Ramos (cell line): ENCODE data around the gene MRPS14.

Experiments used
- in situ Hi-C: fragments of 300-500 bp; cut with MboI; formaldehyde crosslinking; loops from one replicate; pipeline ENCODE4 v1.14.3; 2022; ENCODE audit warnings: low sequenced_read_pairs; ENCODE audit not compliant: unreplicated experiment

Gene MRPS14

DNA sequence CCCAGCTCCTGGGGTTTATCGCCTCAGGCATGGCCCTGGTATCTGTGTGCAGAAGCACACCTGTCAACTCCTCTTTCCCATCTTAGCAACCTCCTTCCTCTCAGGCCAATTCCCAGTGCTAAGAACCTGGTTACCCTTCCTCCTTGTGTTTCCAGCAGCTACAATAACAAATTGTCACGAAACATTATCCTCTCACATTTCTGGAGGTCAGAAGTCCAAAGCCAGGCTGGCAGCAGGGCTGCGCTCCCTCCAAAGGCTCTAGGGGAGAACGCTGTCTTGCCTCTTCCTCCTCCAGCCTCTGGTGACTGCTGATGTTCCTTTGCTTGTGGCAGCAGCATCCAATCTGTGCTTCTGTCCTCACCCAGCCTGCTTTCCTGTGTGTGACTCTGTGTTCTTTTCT is 10.7 kb upstream of the MRPS14 start:
- in situ Hi-C loops = loop anchor here (10.0 kb wide), 1 partner anchor 111 kb away; no protein-coding TSS in a partner anchor

DNA sequence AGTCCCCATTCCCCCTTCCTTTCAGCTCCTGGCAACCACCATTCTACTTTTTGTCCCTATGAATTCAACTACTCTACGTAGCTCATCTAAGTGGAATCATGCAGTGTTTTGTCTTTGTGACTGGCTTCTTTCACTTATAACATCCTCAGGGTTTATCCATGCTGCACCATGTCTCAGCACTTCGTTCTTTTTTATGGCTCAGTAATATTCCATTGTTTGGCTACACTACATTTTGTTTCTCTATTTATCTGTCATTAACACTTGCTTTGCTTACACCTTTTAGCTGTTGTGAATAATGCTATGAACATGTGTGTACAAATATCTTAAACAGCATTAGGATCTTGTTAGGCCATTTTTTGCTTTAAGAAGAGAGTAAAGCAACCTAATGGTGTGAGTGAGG is 1.5 kb upstream of the MRPS14 start:
- in situ Hi-C loops = loop anchor here (25.0 kb wide), 2 partner anchors 1162 to 1612 kb away; partner anchors contain the start of genes GAS5 and ZBTB37

- in situ Hi-C loops = loop anchor here (25.0 kb wide), 2 partner anchors 1162 to 1612 kb away; partner anchors contain the start of genes GAS5 and ZBTB37
These were observed 657 bp upstream of the MRPS14 start for GRCh38 chr1:175023922-175024242.

GRCh38 chr1:175019524-175019923 is 3.7 kb downstream of the MRPS14 start:
- in situ Hi-C loops = loop anchor here (25.0 kb wide), 2 partner anchors 1157 to 1607 kb away; partner anchors contain the start of genes GAS5 and ZBTB37

DNA sequence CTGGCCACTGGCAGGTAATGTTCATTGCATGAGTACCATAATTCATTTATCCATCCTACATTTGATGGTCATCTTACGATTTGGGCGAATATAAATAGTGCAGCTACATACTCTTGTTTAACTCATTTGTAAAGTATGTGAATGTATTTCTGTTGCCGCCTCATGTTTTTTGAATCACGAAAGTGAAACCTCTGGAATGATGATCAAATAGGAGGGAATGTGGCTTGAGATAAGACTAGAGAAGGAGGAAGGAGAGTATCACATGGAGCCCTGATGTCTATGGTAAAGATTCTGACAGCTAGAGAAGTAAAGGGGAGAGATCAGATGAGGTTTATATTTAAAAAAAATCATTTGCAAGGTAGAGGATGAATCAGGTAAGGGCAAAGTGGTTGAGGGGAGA is 8.0 kb downstream of the MRPS14 start:
- in situ Hi-C loops = loop anchor here (25.0 kb wide), 2 partner anchors 1153 to 1603 kb away; partner anchors contain the start of genes GAS5 and ZBTB37

GRCh38 chr1:175013445-175013844 is 9.8 kb downstream of the MRPS14 start:
- in situ Hi-C loops = loop anchor here (25.0 kb wide), 2 partner anchors 1151 to 1601 kb away; partner anchors contain the start of genes GAS5 and ZBTB37

- in situ Hi-C loops = loop anchor here (10.0 to 25.0 kb wide), 3 partner anchors 735 to 1597 kb away; partner anchors contain the start of genes GAS5 and ZBTB37
These were observed 13.7 kb downstream of the MRPS14 start for GRCh38 chr1:175009532-175009931.

DNA sequence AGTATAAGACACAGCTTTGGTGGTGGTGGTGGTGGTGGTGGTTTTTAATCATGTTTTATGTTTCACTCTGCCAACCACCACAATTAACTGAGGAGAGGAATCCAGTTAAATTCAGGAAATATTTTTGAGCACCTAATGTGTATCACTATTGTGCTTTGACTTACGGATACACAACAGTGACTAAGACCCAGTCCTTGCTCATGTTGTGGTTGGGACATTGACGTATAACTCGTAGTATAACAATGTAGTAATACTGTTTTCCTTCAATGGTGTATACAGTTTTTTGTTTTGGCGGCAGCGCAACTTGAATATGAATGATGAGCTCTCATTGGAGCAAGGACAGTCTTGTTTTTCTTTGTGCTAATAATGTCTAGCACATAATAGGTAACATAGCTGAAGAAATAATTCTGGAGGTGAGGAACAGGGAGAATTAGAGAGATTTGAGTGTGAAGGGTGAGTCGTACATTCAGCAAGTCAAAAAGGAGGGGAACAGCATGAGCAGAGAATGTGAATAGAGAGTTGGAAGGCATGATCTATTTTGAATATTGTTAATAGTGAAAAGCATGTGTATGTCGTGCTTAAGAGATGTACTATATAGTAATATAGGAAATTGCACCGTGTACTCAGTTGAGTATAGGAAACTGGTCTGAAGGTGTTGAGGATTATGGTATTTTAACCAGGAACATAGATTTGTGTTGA is 18.0 kb downstream of the MRPS14 start:
- in situ Hi-C loops = loop anchor here (10.0 to 25.0 kb wide), 3 partner anchors 730 to 1593 kb away; partner anchors contain the start of genes GAS5 and ZBTB37

- in situ Hi-C loops = loop anchor here (10.0 to 25.0 kb wide), 3 partner anchors 729 to 1591 kb away; partner anchors contain the start of genes GAS5 and ZBTB37
These were observed 19.7 kb downstream of the MRPS14 start for GRCh38 chr1:175003521-175003920.

GRCh38 chr1:175002910-175003517 is 20.2 kb downstream of the MRPS14 start:
- in situ Hi-C loops = loop anchor here (10.0 to 25.0 kb wide), 3 partner anchors 728 to 1591 kb away; partner anchors contain the start of genes GAS5 and ZBTB37

DNA sequence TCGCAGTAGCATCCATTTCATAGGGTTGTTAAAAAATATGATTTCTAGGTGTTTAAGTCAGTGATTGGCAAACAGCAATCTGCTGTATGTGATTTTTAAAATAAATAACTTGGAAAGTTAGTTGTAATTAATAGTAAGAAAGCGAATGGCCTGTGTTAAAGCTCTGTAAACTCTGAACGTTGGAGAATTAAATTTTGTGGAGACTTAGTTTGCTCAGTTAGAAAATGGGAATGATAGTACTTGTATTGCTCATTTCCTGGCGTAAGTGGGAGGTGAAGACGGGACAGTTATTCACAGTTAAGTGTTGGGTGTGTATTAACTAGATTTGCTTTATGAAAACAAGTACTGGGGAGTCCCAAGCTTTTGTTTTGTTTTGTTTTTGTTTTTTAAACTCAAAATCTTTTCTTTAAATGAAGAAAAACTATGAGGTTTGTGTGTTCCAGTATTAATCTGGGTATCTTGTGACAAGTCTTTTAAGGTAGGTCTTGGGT is 22.5 kb downstream of the MRPS14 start:
- in situ Hi-C loops = loop anchor here (10.0 to 25.0 kb wide), 3 partner anchors 726 to 1588 kb away; partner anchors contain the start of genes GAS5 and ZBTB37

DNA sequence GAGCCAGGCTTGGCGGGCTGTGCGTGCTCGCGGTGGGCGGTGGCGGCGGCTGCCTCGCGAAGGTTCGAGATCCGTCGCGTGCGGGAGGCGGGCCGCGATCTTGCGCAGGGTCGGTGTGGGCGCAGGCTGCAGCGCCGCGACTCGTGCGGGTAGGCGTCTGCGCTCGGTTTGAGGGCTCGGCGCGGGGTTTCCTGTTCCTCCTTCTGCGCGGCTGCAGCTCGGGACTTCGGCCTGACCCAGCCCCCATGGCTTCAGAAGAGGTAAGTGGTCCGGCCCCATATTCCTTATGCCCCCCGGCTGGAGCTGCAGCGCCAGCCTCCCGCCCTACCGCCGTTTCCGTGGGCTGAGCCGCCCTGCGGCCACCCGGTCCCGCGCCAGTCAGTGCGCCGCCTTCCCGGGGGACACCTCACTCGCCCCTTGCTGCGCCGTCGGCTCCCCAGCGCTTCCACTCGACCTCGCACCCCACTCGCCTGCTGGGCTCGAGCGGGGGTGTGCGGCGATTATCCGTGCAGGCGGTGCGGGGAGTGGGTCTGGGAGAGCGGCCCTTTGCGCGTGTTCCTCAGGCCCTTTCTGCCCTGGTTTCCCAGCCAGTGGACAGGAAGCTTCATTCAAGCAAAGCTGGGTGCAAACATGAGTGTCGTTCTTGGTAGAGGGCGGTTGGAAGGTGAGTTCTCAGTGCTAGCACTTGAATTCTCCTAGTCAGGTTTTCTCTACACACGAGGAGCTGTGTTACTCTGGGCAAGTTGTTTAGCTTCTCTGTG is 23.1 kb downstream of the MRPS14 start, which contains the start of gene CACYBP:
TSS of gene CACYBP (plus strand) at position 12 of the 761 bp plus-strand sequence. CDS start at position 246, 234 bp downstream.
- in situ Hi-C loops = loop anchor here (10.0 to 25.0 kb wide), 3 partner anchors 725 to 1588 kb away; partner anchors contain the start of genes GAS5 and ZBTB37

GRCh38 chr1:174999216-174999935 is 23.8 kb downstream of the MRPS14 start:
- in situ Hi-C loops = no loop called here

DNA sequence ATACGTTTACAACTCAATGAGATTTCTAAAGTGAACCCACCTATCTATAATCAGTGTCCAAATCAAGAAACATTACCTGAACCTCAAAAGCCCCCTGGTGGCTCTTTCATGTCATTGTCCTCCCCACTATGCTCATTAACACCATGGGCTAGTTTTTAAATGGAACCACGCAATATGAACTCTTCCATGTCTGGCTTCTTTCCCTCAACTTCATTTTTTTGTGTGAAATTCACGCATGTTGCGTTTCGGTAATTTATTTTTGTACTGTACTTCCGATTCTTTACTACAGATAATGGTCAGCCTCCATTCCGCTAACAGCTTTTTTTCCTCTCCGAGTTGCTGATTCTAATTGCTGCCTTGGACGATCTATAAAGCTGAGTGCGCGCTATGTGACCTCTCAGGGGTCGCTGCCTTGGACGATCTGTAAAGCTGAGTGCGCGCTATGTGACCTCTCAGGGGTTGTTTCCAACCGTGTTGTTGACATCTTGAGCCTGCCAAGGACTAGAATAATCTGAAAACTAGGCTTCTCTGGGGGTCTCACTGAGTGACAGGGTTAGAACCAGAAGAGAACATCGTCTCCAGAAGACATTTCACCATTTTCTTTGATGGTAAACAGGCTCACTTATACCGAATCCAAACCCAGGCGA is 24.5 kb downstream of the MRPS14 start:
- in situ Hi-C loops = no loop called here

DNA sequence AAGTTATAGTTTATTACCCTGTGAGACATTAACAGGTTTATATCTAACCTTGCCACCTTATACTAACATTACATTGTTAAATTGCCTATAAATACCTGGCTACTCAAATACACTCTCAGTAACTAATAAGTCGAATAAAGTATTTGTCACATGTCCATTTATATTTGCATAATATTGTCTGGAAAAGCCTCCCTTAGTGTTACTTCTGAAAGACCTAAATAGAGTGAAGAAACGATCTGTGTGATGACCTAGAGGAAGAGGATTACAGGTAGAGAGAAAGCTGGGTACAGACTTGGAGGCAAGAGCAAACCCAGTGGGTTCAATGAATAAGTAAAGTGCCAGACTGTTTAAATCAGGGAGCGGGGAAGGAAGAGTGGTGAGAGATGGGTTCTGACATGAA is 26.2 kb downstream of the MRPS14 start:
- in situ Hi-C loops = no loop called here

DNA sequence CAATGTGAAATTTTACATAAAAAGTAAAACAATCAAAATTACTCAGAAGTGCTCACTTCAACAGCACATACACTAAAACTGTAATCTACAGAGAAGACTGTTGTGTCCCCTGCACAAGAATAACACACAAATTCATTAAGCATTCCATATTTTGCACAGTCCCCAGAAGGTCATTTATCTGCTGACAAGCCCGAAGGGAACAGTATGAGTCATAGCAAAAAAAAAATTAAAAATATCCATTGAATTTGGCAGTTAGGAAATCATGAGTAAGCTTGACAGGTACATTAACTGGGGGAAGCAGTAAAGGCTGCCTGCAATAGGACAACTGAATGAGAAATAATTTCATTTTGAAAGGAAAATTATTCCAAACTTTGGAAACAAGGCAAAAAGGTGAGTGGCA is 26.7 kb downstream of the MRPS14 start:
- in situ Hi-C loops = no loop called here

- in situ Hi-C loops = no loop called here
These were observed 27.3 kb downstream of the MRPS14 start for GRCh38 chr1:174995916-174996315.

- in situ Hi-C loops = no loop called here
These were observed 28.1 kb downstream of the MRPS14 start for GRCh38 chr1:174995121-174995520.

- in situ Hi-C loops = loop anchor here (5.0 kb wide), 1 partner anchor 219 kb away; no protein-coding TSS in a partner anchor
These were observed 31.8 kb downstream of the MRPS14 start for GRCh38 chr1:174991473-174991872.
